HepG2 (cell line): ENCODE results near the gene RBM18. TPM values are rescaled to one million over a fixed set of nuclear protein-coding genes. Genes with fewer than 3 reads are reported as not detected.

Experiments used
- ATF1 ChIP-seq: IDR thresholded peaks from 2 replicates; pipeline ENCODE4 v1.6.1; 2016; ENCODE audit warnings: mild to moderate bottlenecking, control low read depth
- CCDC6 ChIP-seq: sonication (generic); formaldehyde crosslinking; IDR thresholded peaks from 2 replicates; pipeline ENCODE4 v1.8.1; 2022; ENCODE audit warnings: mild to moderate bottlenecking, missing genetic modification reagents, moderate library complexity
- CENPX ChIP-seq: sonication (generic); formaldehyde crosslinking; IDR thresholded peaks from 2 replicates; pipeline ENCODE4 v1.9.0; 2021; ENCODE audit warnings: mild to moderate bottlenecking, missing genetic modification reagents, moderate library complexity
- HNF4A ChIP-seq: sonication (generic); formaldehyde crosslinking; IDR thresholded peaks from 2 replicates; pipeline ENCODE4 v1.4.0; 2020; ENCODE audit warnings: missing genetic modification reagents
- HOXA3 ChIP-seq: sonication (generic); formaldehyde crosslinking; IDR thresholded peaks from 2 replicates; pipeline ENCODE4 v1.5.0; 2020; ENCODE audit warnings: missing genetic modification reagents
- KLF16 ChIP-seq, 2 experiments: sonication (generic) in 1 of 2; formaldehyde crosslinking in 1 of 2; IDR thresholded peaks; 2 replicates each; pipeline versions ENCODE4 v1.6.1 to v1.8.0; 2016 to 2023; ENCODE audit warnings: missing genetic modification reagents in 2 of 2, missing compliant biosample characterization in 1 of 2
- MAFF ChIP-seq: IDR thresholded peaks from 2 replicates; pipeline ENCODE4 v1.6.1; 2011; ENCODE audit warnings: low read depth, low read length, improper control_type of control experiment
- NR2F6 ChIP-seq, 2 experiments: IDR thresholded peaks; 2 replicates each; pipeline ENCODE4 v1.6.1; 2016; ENCODE audit warnings: antibody characterized with exemption in 1 of 2, mild to moderate bottlenecking in 1 of 2
- RBM39 ChIP-seq: fragments of 200-400 bp; formaldehyde crosslinking; IDR thresholded peaks from one replicate; pipeline ENCODE4 v1.6.1; 2018; ENCODE audit warnings: antibody characterized with exemption, mild to moderate bottlenecking, low read depth, low read length; ENCODE audit not compliant: poor library complexity, severe bottlenecking
- ZC3H4 ChIP-seq: sonication (generic); formaldehyde crosslinking; IDR thresholded peaks from 2 replicates; pipeline ENCODE4 v1.4.0; 2020; ENCODE audit warnings: missing genetic modification reagents, borderline replicate concordance
- ZFP36L1 ChIP-seq: sonication (generic); formaldehyde crosslinking; IDR thresholded peaks from 2 replicates; pipeline ENCODE4 v1.8.0; 2022; ENCODE audit warnings: mild to moderate bottlenecking, missing genetic modification reagents, moderate library complexity
- ZFP37 ChIP-seq: sonication (generic); formaldehyde crosslinking; IDR thresholded peaks from 2 replicates; pipeline ENCODE4 v1.4.0; 2020; ENCODE audit warnings: missing genetic modification reagents, borderline replicate concordance
- ZNF121 ChIP-seq: sonication (generic); formaldehyde crosslinking; IDR thresholded peaks from 2 replicates; pipeline ENCODE4 v1.5.0; 2020; ENCODE audit warnings: mild to moderate bottlenecking, missing genetic modification reagents
- ZNF75D ChIP-seq: sonication (generic); formaldehyde crosslinking; IDR thresholded peaks from 2 replicates; pipeline ENCODE4 v1.8.1; 2023; ENCODE audit warnings: missing genetic modification reagents, mild to moderate bottlenecking, borderline replicate concordance
- ZSCAN30 ChIP-seq: sonication (generic); formaldehyde crosslinking; IDR thresholded peaks from 2 replicates; pipeline ENCODE4 v1.5.0; 2020; ENCODE audit warnings: mild to moderate bottlenecking, missing genetic modification reagents
- polyA plus RNA-seq, 8 experiments: library from polyadenylated mRNA; depleted of rRNA in 3 of 8; stranded (reverse) in 7 of 8; unstranded in 1 of 8; fragments of >200 nt; fragmentation: Illumina TruSeq in 4 of 8; extraction: Trizol in 4 of 8; gene quantifications; 2 replicates each; pipeline versions ENCODE4 v1.2.1 to v1.2.3, GENCODE V29; 2011 to 2016; ENCODE audit warnings: low read depth in 4 of 8, missing spikeins in 1 of 8, mixed read lengths in 1 of 8; ENCODE audit not compliant: insufficient read depth in 1 of 8
- total RNA-seq, 5 experiments: library from RNA; depleted of rRNA; stranded (reverse); fragments of >200 nt; fragmentation: Illumina TruSeq; extraction: Trizol; gene quantifications; 2 replicates each; pipeline ENCODE4 v1.2.3, GENCODE V29; 2016; ENCODE audit warnings: low read depth in 1 of 5
- TF ChIP-seq, protein P1 (sequence below): IDR thresholded peaks from 2 replicates; pipeline ENCODE4 v1.6.1; 2012; ENCODE audit warnings: low read length, improper control_type of control experiment
- TF ChIP-seq, protein P2 (sequence below): sonication (generic); formaldehyde crosslinking; IDR thresholded peaks from 2 replicates; pipeline ENCODE4 v1.5.1; 2020; ENCODE audit warnings: mild to moderate bottlenecking, missing genetic modification reagents, borderline replicate concordance
- TF ChIP-seq, protein P3 (sequence below): sonication (generic); formaldehyde crosslinking; IDR thresholded peaks from 2 replicates; pipeline ENCODE4 v1.5.1; 2020; ENCODE audit warnings: missing genetic modification reagents, mild to moderate bottlenecking, borderline replicate concordance
- TF ChIP-seq, protein P4 (sequence below): sonication (generic); formaldehyde crosslinking; IDR thresholded peaks from 2 replicates; pipeline ENCODE4 v1.4.0; 2020; ENCODE audit warnings: missing genetic modification reagents, borderline replicate concordance
- TF ChIP-seq, protein P5 (sequence below): sonication (generic); formaldehyde crosslinking; IDR thresholded peaks from 2 replicates; pipeline ENCODE4 v1.8.0; 2022; ENCODE audit warnings: missing genetic modification reagents, mild to moderate bottlenecking, inconsistent platforms, borderline replicate concordance

Gene RBM18
- total and polyA plus RNA-seq, 2 of the 13 experiments (the other 11 are each of a cell fraction or from before 2014, with no cell fraction given) = 12.6 to 16.6 TPM

DNA sequence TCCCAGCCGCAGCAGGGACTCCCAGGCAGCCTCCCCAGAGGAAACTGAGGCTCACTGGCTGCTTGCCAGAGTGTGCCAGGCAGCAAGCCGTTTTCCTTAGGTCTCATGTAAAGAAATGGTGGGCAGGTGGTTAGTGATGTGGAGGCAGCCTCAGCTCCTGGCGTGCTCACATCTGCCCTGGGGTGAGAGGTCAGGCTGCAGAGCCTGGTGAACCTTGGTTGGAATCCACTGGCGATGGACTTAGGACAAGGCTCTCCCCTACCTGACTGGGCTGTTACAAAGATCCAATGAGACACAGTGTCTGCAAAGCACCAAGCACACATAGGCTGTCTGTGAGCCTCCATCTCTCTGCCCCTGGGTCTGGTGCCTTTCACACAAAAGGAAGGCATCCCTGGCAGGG is 66.8 kb downstream of the RBM18 start (continued):
- TF ChIP-seq ZNF75D = no peak
- no peak for TF ChIP-seq CCDC6 (CRISPR knock-in tag)
- TF ChIP-seq ZFP36L1 (CRISPR knock-in tag) = no peak
- TF ChIP-seq, protein P1, sequence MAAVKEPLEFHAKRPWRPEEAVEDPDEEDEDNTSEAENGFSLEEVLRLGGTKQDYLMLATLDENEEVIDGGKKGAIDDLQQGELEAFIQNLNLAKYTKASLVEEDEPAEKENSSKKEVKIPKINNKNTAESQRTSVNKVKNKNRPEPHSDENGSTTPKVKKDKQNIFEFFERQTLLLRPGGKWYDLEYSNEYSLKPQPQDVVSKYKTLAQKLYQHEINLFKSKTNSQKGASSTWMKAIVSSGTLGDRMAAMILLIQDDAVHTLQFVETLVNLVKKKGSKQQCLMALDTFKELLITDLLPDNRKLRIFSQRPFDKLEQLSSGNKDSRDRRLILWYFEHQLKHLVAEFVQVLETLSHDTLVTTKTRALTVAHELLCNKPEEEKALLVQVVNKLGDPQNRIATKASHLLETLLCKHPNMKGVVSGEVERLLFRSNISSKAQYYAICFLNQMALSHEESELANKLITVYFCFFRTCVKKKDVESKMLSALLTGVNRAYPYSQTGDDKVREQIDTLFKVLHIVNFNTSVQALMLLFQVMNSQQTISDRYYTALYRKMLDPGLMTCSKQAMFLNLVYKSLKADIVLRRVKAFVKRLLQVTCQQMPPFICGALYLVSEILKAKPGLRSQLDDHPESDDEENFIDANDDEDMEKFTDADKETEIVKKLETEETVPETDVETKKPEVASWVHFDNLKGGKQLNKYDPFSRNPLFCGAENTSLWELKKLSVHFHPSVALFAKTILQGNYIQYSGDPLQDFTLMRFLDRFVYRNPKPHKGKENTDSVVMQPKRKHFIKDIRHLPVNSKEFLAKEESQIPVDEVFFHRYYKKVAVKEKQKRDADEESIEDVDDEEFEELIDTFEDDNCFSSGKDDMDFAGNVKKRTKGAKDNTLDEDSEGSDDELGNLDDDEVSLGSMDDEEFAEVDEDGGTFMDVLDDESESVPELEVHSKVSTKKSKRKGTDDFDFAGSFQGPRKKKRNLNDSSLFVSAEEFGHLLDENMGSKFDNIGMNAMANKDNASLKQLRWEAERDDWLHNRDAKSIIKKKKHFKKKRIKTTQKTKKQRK = no peak
- no peak for TF ChIP-seq ZC3H4
- no peak for TF ChIP-seq HOXA3 (CRISPR knock-in tag)
- TF ChIP-seq ATF1 (CRISPR knock-in tag) = no peak
- TF ChIP-seq MAFF = no peak
- TF ChIP-seq, protein P2, sequence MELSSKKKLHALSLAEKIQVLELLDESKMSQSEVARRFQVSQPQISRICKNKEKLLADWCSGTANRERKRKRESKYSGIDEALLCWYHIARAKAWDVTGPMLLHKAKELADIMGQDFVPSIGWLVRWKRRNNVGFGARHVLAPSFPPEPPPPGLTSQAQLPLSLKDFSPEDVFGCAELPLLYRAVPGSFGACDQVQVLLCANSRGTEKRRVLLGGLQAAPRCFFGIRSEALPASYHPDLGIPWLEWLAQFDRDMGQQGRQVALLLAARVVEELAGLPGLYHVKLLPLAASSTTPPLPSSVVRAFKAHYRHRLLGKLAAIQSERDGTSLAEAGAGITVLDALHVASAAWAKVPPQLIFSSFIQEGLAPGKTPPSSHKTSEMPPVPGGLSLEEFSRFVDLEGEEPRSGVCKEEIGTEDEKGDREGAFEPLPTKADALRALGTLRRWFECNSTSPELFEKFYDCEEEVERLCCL (CRISPR knock-in tag) = no peak
- TF ChIP-seq, protein P3, sequence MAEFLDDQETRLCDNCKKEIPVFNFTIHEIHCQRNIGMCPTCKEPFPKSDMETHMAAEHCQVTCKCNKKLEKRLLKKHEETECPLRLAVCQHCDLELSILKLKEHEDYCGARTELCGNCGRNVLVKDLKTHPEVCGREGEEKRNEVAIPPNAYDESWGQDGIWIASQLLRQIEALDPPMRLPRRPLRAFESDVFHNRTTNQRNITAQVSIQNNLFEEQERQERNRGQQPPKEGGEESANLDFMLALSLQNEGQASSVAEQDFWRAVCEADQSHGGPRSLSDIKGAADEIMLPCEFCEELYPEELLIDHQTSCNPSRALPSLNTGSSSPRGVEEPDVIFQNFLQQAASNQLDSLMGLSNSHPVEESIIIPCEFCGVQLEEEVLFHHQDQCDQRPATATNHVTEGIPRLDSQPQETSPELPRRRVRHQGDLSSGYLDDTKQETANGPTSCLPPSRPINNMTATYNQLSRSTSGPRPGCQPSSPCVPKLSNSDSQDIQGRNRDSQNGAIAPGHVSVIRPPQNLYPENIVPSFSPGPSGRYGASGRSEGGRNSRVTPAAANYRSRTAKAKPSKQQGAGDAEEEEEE (CRISPR knock-in tag) = no peak
- no peak for TF ChIP-seq RBM39
- TF ChIP-seq, protein P4, sequence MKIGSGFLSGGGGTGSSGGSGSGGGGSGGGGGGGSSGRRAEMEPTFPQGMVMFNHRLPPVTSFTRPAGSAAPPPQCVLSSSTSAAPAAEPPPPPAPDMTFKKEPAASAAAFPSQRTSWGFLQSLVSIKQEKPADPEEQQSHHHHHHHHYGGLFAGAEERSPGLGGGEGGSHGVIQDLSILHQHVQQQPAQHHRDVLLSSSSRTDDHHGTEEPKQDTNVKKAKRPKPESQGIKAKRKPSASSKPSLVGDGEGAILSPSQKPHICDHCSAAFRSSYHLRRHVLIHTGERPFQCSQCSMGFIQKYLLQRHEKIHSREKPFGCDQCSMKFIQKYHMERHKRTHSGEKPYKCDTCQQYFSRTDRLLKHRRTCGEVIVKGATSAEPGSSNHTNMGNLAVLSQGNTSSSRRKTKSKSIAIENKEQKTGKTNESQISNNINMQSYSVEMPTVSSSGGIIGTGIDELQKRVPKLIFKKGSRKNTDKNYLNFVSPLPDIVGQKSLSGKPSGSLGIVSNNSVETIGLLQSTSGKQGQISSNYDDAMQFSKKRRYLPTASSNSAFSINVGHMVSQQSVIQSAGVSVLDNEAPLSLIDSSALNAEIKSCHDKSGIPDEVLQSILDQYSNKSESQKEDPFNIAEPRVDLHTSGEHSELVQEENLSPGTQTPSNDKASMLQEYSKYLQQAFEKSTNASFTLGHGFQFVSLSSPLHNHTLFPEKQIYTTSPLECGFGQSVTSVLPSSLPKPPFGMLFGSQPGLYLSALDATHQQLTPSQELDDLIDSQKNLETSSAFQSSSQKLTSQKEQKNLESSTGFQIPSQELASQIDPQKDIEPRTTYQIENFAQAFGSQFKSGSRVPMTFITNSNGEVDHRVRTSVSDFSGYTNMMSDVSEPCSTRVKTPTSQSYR (CRISPR knock-in tag) = no peak
- TF ChIP-seq CENPX (CRISPR knock-in tag) = no peak
- no peak for TF ChIP-seq ZFP37 (CRISPR knock-in tag)
- no peak for TF ChIP-seq ZSCAN30 (CRISPR knock-in tag)
- peak; percentile 55; the same call in 1 of the 2 replicates for TF ChIP-seq NR2F6 (IDR thresholded peaks at IDR 0.05)
- peak; percentile 57; the same call in 1 of the 2 replicates for TF ChIP-seq NR2F6 (CRISPR knock-in tag; IDR thresholded peaks at IDR 0.05)
- TF ChIP-seq KLF16 (CRISPR knock-in tag; IDR thresholded peaks at IDR 0.05) = no peak
- no peak for TF ChIP-seq ZNF121 (CRISPR knock-in tag)
- TF ChIP-seq HNF4A (CRISPR knock-in tag) = peak; percentile 78
- TF ChIP-seq, protein P5, sequence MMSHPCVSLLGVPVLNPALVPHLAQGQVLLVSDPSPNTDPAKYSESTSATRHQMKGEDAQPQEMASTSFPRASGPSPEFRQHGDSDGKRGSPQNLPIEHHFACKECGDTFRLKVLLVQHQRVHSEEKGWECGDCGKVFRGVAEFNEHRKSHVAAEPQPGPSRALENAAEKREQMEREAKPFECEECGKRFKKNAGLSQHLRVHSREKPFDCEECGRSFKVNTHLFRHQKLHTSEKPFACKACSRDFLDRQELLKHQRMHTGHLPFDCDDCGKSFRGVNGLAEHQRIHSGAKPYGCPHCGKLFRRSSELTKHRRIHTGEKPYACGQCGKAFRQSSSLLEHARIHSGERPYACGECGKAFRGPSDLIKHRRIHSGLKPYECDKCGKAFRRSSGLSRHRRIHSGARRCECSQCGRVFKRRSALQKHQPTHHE (CRISPR knock-in tag) = no peak
